Liver (tissue), 9 donors: Measurements from ENCODE around the gene AP1S1. TPM values are rescaled to one million over a fixed set of nuclear protein-coding genes. Genes with fewer than 3 reads are reported as not detected.

ENCODE experiments used
- DNase-seq: peaks from one replicate; pipeline ENCODE4 v3.0.0-alpha.2; 2017; ENCODE audit warnings: low spot score
- H3K27ac ChIP-seq, 2 donors: one replicate each; pipeline ENCODE4 v1.7.0; 2013; ENCODE audit warnings: inconsistent platforms in 2 of 2, low read length in 2 of 2, control low read depth in 1 of 2, low read depth in 1 of 2, mild to moderate bottlenecking in 1 of 2
- H3K27me3 ChIP-seq, 4 donors: one replicate each; pipeline versions ENCODE4 v1.6.1 to v1.7.0; 2013; ENCODE audit warnings: low read length in 3 of 4, inconsistent platforms in 1 of 4, mild to moderate bottlenecking in 1 of 4, moderate library complexity in 1 of 4; ENCODE audit not compliant: control insufficient read depth in 4 of 4, insufficient read depth in 4 of 4
- H3K36me3 ChIP-seq, 4 donors: one replicate each; pipeline versions ENCODE4 v1.6.1 to v1.7.0; 2013; ENCODE audit warnings: low read length in 3 of 4, mild to moderate bottlenecking in 3 of 4, low read depth in 1 of 4, moderate library complexity in 1 of 4; ENCODE audit not compliant: control insufficient read depth in 4 of 4, insufficient read depth in 3 of 4
- H3K4me1 ChIP-seq, 4 donors: one replicate each; pipeline versions ENCODE4 v1.6.1 to v1.7.0; 2013; ENCODE audit warnings: low read length in 3 of 4, mild to moderate bottlenecking in 3 of 4, moderate library complexity in 1 of 4; ENCODE audit not compliant: control insufficient read depth in 4 of 4, insufficient read depth in 4 of 4
- H3K4me3 ChIP-seq, 3 donors: one replicate each; pipeline versions ENCODE4 v1.6.1 to v1.7.0; 2013; ENCODE audit warnings: low read length in 3 of 3, control low read depth in 1 of 3, low read depth in 1 of 3, mild to moderate bottlenecking in 1 of 3
- H3K9ac ChIP-seq, 2 donors: one replicate each; pipeline ENCODE4 v1.7.0; 2013; ENCODE audit warnings: low read length in 2 of 2, mild to moderate bottlenecking in 2 of 2, moderate library complexity in 2 of 2, control low read depth in 1 of 2, low read depth in 1 of 2
- H3K9me3 ChIP-seq, 4 donors: one replicate each; pipeline versions ENCODE4 v1.6.1 to v1.7.0; 2013; ENCODE audit warnings: low read length in 3 of 4; ENCODE audit not compliant: control insufficient read depth in 4 of 4
- FOXA1 ChIP-seq: IDR thresholded peaks from 2 replicates; pipeline ENCODE4 v1.6.1; 2016; ENCODE audit warnings: antibody characterized with exemption
- FOXA2 ChIP-seq: IDR thresholded peaks from 2 replicates; pipeline ENCODE4 v1.6.1; 2016; ENCODE audit warnings: antibody characterized with exemption
- GABPA ChIP-seq, 2 donors: IDR thresholded peaks in 1 of 2; conservative IDR thresholded peaks in 1 of 2; 2 replicates each; pipeline ENCODE4 v1.6.1; 2016; ENCODE audit warnings: antibody characterized with exemption in 2 of 2, mild to moderate bottlenecking in 1 of 2, moderate library complexity in 1 of 2
- HNF4A ChIP-seq, 2 donors: conservative IDR thresholded peaks; 2 replicates each; pipeline ENCODE4 v1.6.1; 2016; ENCODE audit warnings: antibody characterized with exemption in 2 of 2, mild to moderate bottlenecking in 2 of 2
- HNF4G ChIP-seq: IDR thresholded peaks from 2 replicates; pipeline ENCODE4 v1.6.1; 2016; ENCODE audit warnings: antibody characterized with exemption
- NR2F2 ChIP-seq: IDR thresholded peaks from 2 replicates; pipeline ENCODE4 v1.6.1; 2016; ENCODE audit warnings: antibody characterized with exemption
- RAD21 ChIP-seq, 2 donors: IDR thresholded peaks; 2 replicates each; pipeline ENCODE4 v1.6.1; 2016; ENCODE audit warnings: antibody characterized with exemption in 2 of 2, mild to moderate bottlenecking in 2 of 2
- RXRA ChIP-seq, 2 donors: IDR thresholded peaks; 2 replicates each; pipeline ENCODE4 v1.6.1; 2017 to 2018; ENCODE audit warnings: antibody characterized with exemption in 2 of 2, mild to moderate bottlenecking in 1 of 2
- SP1 ChIP-seq: IDR thresholded peaks from 2 replicates; pipeline ENCODE4 v1.6.1; 2018; ENCODE audit warnings: antibody characterized with exemption, mild to moderate bottlenecking
- TAF1 ChIP-seq: conservative IDR thresholded peaks from 2 replicates; pipeline ENCODE4 v1.6.1; 2016; ENCODE audit warnings: antibody characterized with exemption, mild to moderate bottlenecking
- YY1 ChIP-seq: IDR thresholded peaks from 2 replicates; pipeline ENCODE4 v1.6.1; 2016; ENCODE audit warnings: antibody characterized with exemption, mild to moderate bottlenecking
- WGBS: extraction: QIAGEN DNeasy Blood & Tissue Kit; methylation state at CpG from one replicate; pipeline ENCODE4 v1.1.7; 2013; 5-methylcytosine and 5-hydroxymethylcytosine counted together
- polyA plus RNA-seq, 2 donors: library from polyadenylated mRNA; stranded (reverse) in 1 of 2; unstranded in 1 of 2; fragments of 200-250 nt in 1 of 2; fragments of >200 nt in 1 of 2; fragmentation: Nextera tagmentation in 1 of 2; extraction: Ambion mirVana in 1 of 2; gene quantifications; one replicate each; pipeline versions ENCODE4 v1.2.1 to v1.2.3, GENCODE V29; 2013 to 2015
- total RNA-seq, 2 donors: library from RNA; depleted of rRNA; stranded (reverse); fragments of >200 nt; gene quantifications; one replicate each; pipeline ENCODE4 v1.2.3, GENCODE V29; 2014
- TF ChIP-seq, protein P1 (sequence below): IDR thresholded peaks from 2 replicates; pipeline ENCODE4 v1.6.1; 2016; ENCODE audit warnings: antibody characterized with exemption, mild to moderate bottlenecking
- TF ChIP-seq, protein P2 (sequence below): fragments of 150-350 bp; IDR thresholded peaks from 2 replicates; pipeline ENCODE4 v1.5.1; 2017; ENCODE audit warnings: improper control_type of control experiment, low read depth, low read length; ENCODE audit not compliant: missing input control
- TF ChIP-seq, protein P3 (sequence below): IDR thresholded peaks from 2 replicates; pipeline ENCODE4 v1.6.1; 2016; ENCODE audit warnings: antibody characterized with exemption
- TF ChIP-seq, protein P4 (sequence below): IDR thresholded peaks from 2 replicates; pipeline ENCODE4 v1.6.1; 2016; ENCODE audit warnings: antibody characterized with exemption
- TF ChIP-seq, protein P5 (sequence below): IDR thresholded peaks from 2 replicates; pipeline ENCODE4 v1.6.1; 2016; ENCODE audit warnings: antibody characterized with exemption
- donor health status: healthy.
- donor health status: healthy.
- donor health status: healthy.
- donor health status: healthy.
- donor health status: healthy.

AP1S1 gene
- total and polyA plus RNA-seq, 4 donors, result 13.8 to 25.7 (median 22.0) TPM

DNA sequence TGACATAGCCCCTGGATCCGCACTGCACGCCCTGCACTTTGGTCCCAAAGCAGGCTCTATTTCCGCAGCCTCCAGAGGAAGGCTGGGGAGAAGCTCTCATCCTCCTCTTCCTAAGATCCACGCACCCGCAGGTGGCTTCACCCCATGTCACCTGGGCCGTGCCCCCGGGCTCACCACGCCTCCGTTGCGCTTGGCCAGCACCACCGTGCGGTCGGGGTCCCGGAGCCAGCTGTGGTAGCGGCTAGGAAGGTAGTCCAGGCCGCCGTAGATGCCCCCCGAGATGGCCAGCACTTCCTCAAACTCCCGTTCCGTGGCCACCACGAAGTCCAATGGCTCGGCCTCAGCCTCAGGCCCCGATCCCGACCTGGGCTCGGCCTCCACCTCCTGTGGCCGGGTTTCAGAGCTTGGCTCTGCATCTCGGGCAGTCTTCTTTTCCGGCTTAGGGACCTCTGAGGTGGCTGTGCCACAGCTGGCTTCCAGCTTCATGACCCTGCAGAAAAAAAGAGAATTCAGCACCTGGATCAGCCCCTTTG, 20.1 kb downstream of the AP1S1 start:
- no peak for TF ChIP-seq GABPA (IDR thresholded peaks at IDR 0.05 in 1 of 2, conservative IDR thresholded peaks at IDR 0.05 in 1 of 2)
- no peak for TF ChIP-seq HNF4A (conservative IDR thresholded peaks at IDR 0.05)
- TF ChIP-seq RAD21 (IDR thresholded peaks at IDR 0.05), result no peak
- TF ChIP-seq, protein P1, sequence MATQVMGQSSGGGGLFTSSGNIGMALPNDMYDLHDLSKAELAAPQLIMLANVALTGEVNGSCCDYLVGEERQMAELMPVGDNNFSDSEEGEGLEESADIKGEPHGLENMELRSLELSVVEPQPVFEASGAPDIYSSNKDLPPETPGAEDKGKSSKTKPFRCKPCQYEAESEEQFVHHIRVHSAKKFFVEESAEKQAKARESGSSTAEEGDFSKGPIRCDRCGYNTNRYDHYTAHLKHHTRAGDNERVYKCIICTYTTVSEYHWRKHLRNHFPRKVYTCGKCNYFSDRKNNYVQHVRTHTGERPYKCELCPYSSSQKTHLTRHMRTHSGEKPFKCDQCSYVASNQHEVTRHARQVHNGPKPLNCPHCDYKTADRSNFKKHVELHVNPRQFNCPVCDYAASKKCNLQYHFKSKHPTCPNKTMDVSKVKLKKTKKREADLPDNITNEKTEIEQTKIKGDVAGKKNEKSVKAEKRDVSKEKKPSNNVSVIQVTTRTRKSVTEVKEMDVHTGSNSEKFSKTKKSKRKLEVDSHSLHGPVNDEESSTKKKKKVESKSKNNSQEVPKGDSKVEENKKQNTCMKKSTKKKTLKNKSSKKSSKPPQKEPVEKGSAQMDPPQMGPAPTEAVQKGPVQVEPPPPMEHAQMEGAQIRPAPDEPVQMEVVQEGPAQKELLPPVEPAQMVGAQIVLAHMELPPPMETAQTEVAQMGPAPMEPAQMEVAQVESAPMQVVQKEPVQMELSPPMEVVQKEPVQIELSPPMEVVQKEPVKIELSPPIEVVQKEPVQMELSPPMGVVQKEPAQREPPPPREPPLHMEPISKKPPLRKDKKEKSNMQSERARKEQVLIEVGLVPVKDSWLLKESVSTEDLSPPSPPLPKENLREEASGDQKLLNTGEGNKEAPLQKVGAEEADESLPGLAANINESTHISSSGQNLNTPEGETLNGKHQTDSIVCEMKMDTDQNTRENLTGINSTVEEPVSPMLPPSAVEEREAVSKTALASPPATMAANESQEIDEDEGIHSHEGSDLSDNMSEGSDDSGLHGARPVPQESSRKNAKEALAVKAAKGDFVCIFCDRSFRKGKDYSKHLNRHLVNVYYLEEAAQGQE, result no peak
- no peak for TF ChIP-seq RXRA (IDR thresholded peaks at IDR 0.05)
- no peak for TF ChIP-seq HNF4G
- TF ChIP-seq, protein P2, sequence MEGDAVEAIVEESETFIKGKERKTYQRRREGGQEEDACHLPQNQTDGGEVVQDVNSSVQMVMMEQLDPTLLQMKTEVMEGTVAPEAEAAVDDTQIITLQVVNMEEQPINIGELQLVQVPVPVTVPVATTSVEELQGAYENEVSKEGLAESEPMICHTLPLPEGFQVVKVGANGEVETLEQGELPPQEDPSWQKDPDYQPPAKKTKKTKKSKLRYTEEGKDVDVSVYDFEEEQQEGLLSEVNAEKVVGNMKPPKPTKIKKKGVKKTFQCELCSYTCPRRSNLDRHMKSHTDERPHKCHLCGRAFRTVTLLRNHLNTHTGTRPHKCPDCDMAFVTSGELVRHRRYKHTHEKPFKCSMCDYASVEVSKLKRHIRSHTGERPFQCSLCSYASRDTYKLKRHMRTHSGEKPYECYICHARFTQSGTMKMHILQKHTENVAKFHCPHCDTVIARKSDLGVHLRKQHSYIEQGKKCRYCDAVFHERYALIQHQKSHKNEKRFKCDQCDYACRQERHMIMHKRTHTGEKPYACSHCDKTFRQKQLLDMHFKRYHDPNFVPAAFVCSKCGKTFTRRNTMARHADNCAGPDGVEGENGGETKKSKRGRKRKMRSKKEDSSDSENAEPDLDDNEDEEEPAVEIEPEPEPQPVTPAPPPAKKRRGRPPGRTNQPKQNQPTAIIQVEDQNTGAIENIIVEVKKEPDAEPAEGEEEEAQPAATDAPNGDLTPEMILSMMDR, result no peak
- TF ChIP-seq YY1, result no peak
- no peak for TF ChIP-seq FOXA1
- no peak for TF ChIP-seq TAF1
- no peak for TF ChIP-seq FOXA2
- TF ChIP-seq SP1, result no peak
- TF ChIP-seq, protein P3, sequence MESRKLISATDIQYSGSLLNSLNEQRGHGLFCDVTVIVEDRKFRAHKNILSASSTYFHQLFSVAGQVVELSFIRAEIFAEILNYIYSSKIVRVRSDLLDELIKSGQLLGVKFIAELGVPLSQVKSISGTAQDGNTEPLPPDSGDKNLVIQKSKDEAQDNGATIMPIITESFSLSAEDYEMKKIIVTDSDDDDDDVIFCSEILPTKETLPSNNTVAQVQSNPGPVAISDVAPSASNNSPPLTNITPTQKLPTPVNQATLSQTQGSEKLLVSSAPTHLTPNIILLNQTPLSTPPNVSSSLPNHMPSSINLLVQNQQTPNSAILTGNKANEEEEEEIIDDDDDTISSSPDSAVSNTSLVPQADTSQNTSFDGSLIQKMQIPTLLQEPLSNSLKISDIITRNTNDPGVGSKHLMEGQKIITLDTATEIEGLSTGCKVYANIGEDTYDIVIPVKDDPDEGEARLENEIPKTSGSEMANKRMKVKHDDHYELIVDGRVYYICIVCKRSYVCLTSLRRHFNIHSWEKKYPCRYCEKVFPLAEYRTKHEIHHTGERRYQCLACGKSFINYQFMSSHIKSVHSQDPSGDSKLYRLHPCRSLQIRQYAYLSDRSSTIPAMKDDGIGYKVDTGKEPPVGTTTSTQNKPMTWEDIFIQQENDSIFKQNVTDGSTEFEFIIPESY, result no peak
- TF ChIP-seq, protein P4, sequence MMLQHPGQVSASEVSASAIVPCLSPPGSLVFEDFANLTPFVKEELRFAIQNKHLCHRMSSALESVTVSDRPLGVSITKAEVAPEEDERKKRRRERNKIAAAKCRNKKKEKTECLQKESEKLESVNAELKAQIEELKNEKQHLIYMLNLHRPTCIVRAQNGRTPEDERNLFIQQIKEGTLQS, result no peak
- no peak for TF ChIP-seq NR2F2
- 22% methylated on average over 28 of the region's 28 CpGs for WGBS
- no peak overlapping the region for H3K4me3 ChIP-seq
- H3K4me1 ChIP-seq, result peaks cover 8 to 31% (median 16%) of the 10 kb centered on the region in 4 donors
- H3K36me3 ChIP-seq, result no peaks in the 10 kb centered on the region
- DNase-seq, result no peak
- no peak overlapping the region for H3K27ac ChIP-seq
- H3K9me3 ChIP-seq, result no peaks in the 10 kb centered on the region
- no peak overlapping the region for H3K9ac ChIP-seq
- peaks cover 6 to 15% (median 12%) of the 10 kb centered on the region in 4 donors for H3K27me3 ChIP-seq

DNA sequence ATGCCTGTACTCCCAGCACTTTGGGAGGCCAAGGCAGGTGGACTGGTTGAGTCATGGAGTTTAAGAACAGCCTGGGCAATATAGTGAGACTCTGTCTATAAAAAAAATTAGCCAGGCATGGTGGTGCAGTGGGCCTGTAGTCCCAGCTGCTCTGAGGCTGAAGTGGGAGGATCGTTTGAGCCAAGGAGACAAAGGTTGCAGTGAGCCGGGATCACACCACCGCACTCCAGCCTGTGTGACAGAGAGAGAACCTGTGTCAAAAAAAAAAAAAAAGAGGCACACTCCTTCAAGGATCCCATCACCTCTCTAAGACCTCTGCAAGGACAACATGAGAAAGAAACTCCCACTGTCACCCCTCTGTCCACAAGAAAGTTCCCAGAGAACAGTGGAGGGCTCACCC, 21.4 kb downstream of the AP1S1 start:
- Histone ChIP-seq H3K27me3 (peaks cover 6 to 17% (median 12%) of the 10 kb centered on the region in 4 donors), H3K27ac (no peak overlapping the region), H3K36me3 (no peaks in the 10 kb centered on the region), H3K4me1 (peaks cover 11 to 28% (median 12%) of the 10 kb centered on the region in 4 donors), H3K4me3 (no peak overlapping the region), H3K9me3 (no peaks in the 10 kb centered on the region), H3K9ac (no peak overlapping the region)
- no peak for DNase-seq
- TF ChIP-seq, protein P5, sequence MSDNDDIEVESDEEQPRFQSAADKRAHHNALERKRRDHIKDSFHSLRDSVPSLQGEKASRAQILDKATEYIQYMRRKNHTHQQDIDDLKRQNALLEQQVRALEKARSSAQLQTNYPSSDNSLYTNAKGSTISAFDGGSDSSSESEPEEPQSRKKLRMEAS, result no peak
- no peak for TF ChIP-seq SP1
- TF ChIP-seq RXRA (IDR thresholded peaks at IDR 0.05), result no peak
- 19% methylated on average over 3 of the region's 3 CpGs for WGBS
